ENCODE measurements around the gene ANAPC13.
A peak's percentile ranks its signal among the peaks of the same experiment; 100 is the strongest.

Gene ANAPC13

DNA sequence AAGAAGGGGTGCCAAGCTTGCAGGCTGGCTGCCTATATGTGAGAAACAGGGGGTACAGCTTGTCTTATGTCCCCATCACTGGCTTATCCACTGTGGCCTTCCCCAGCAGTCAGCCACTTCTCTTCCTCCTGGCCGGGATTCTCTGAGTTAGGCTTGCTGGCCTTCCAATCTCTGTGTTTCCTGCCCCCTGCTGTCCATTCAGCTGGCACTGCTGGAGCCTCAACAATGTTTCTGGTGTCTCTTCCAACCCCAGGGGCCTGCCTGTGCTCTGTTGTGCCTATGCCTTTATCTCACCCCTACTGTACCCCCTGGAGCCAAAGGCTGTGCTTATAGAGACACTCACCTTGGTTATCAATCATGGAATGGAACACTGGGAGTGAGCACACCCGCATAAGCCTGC lies 36.5 kb downstream of the ANAPC13 start:
- TF ChIP-seq, protein P1, sequence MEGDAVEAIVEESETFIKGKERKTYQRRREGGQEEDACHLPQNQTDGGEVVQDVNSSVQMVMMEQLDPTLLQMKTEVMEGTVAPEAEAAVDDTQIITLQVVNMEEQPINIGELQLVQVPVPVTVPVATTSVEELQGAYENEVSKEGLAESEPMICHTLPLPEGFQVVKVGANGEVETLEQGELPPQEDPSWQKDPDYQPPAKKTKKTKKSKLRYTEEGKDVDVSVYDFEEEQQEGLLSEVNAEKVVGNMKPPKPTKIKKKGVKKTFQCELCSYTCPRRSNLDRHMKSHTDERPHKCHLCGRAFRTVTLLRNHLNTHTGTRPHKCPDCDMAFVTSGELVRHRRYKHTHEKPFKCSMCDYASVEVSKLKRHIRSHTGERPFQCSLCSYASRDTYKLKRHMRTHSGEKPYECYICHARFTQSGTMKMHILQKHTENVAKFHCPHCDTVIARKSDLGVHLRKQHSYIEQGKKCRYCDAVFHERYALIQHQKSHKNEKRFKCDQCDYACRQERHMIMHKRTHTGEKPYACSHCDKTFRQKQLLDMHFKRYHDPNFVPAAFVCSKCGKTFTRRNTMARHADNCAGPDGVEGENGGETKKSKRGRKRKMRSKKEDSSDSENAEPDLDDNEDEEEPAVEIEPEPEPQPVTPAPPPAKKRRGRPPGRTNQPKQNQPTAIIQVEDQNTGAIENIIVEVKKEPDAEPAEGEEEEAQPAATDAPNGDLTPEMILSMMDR (conservative IDR thresholded peaks at IDR 0.05): peak; percentile 50
- TF ChIP-seq ZFX (IDR thresholded peaks at IDR 0.05): no peak
- no peak overlapping the region for H3K27ac ChIP-seq

DNA sequence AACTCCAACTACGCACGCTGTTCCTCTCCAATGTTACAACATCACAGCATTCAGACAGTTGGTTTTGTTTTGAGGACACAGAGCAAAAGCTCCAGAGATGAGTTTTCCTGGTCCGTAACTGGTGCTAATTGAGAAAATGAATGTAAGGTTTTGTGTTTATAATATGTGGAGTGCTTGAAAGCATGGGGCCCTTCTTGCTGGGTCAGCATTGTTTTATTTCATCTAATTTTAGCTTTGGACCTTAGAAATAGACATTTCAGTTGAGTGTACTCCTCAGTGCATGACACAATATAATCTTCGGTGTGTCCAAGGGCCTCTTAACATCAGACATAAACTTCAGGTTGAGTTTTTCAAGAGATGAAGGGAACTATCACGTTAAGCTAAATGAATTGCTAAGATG lies 37.1 kb downstream of the ANAPC13 start:
- TF ChIP-seq ZFX (IDR thresholded peaks at IDR 0.05): no peak
- TF ChIP-seq, protein P1 (conservative IDR thresholded peaks at IDR 0.05): no peak
- H3K27ac ChIP-seq: no peak overlapping the region

DNA sequence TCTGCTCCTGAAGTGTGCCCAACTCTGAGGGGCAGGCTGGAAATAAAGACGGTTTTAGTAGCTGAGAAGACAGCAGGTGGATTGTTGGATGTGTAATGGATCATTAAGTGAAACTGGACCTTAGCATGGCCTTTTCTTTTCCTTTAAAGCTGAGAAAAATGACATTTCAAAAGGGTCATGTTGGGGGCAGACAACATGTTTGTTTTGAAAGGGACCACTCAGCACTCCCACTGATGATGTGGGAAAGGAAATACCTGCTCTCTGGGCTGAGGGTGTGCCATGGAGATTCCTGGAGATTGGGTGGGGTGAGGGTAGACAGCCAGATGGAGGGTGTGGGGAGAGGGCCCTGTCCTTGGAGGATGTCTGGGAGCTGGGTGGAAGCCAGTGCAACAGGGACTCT lies 38.4 kb downstream of the ANAPC13 start:
- TF ChIP-seq ZFX (IDR thresholded peaks at IDR 0.05): no peak; the same call in 1 of the 2 replicates
- TF ChIP-seq, protein P1 (conservative IDR thresholded peaks at IDR 0.05): no peak
- H3K27ac ChIP-seq: no peak overlapping the region

DNA sequence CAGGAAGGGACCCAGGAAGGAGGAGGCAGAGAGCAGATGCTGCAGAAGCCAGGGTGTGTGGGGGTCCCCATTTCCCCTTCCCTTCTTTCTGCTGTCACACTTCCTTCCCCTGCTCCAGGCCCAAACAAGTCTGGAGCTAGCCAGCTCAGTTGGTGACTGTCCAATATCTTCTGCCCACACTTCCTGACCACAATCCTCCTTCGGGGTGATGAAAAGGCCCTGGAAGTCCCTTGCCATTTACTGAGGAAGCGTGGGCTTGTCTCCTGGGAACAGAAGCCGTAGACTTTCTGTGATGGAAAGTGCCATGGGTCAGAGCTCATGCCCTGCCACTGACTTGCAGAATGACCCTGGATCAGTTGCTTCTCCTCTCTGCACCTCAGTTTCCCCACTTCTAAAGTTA lies 39.0 kb downstream of the ANAPC13 start:
- H3K27ac ChIP-seq: no peak overlapping the region
- no peak for TF ChIP-seq ZFX (IDR thresholded peaks at IDR 0.05)
- TF ChIP-seq, protein P1 (conservative IDR thresholded peaks at IDR 0.05): no peak

DNA sequence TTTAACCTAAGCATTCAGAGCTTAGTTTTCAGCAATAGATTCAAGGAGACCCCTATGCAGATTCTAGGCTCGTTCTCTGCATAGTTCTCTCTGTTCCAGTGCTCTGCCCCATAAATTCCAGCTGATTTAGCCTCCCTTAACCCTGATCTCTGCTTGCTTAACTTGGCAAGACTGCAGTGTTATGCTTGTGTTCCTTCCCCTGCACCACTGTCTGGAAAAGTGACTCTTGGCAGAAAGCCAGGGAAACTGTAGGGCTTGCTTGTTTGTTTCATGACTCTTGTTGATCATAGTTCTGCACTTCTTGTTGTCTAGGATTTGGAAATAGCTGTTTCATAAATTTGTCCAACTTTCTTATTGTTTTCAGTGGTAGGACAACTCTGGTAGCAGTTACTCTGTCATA lies 40.1 kb downstream of the ANAPC13 start:
- no peak overlapping the region for H3K27ac ChIP-seq
- TF ChIP-seq, protein P1 (conservative IDR thresholded peaks at IDR 0.05): no peak
- TF ChIP-seq ZFX (IDR thresholded peaks at IDR 0.05): no peak

DNA sequence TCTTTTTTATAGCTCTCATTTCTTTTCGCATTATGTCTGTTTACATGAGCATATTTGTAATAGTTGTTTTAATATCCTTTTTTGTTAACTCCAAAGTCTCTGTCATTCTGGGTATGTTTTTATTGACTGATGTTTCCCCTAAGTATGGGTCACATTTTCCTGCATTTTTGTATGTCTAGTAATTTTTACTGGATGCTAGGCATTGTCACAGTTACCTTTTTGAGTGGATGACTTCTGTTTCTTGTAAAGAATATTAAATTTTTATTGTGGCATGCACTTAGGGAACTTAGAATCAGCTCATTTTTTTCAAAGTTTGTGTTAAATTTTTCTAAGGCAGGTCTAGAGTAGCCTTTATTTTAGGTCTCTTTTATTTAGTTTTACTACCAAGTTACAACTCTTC lies 40.7 kb downstream of the ANAPC13 start:
- TF ChIP-seq, protein P1 (conservative IDR thresholded peaks at IDR 0.05): no peak
- TF ChIP-seq ZFX (IDR thresholded peaks at IDR 0.05): no peak
- H3K27ac ChIP-seq: no peak overlapping the region

DNA sequence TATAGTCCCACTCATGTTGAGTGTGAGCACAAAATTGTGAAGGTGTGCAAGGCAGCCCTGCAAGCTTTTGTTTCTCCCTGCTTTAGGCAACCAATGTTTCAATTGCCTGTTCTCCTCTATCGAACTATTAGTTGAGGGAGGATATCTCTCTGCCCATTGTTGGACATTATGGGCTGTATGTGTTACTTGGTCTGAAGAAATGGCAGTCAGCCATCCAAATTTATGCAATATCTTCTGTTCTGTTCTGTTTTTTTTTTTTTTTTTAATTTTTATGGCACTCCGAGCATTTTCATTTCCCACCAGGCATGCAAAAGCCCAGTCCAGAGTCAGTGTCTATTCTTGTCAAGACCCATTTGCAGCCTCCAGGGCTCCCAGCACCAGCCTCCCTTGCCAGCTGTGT lies 44.0 kb downstream of the ANAPC13 start:
- no peak overlapping the region for H3K27ac ChIP-seq
- no peak for TF ChIP-seq ZFX (IDR thresholded peaks at IDR 0.05)
- TF ChIP-seq, protein P1 (conservative IDR thresholded peaks at IDR 0.05): no peak
